Activated CD4-positive, alpha-beta T cell treated with anti-CD3 and anti-CD28 coated beads for 1 hour (primary cell): ENCODE results near the gene PSMD3.
"Not testable (repeated sequence)": the region's sequence is repeated elsewhere in the genome, so short reads cannot be mapped to it uniquely, and the experiment has no call there.

Experiments used
- DNase-seq: peaks from one replicate; pipeline ENCODE4 v3.0.0-alpha.2; 2020

The PSMD3 gene

DNA sequence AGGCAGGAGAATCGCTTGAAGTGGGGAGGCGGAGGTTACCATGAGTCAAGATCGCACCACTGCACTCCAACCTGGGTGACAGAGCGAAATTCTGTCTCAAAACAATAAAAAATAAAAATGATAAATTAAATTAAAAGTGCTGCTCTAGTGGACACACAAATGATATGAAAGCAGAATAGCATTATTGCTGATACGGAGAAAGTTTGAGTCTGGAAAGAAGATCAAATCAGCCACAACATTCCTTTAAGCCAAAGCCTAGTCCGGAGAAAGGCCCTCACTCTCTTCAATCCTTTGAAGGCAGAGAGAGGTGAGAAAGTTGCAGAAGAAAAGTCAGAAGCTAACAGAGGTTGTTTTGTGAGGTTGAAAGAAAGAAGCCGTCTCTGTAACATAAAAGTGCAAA, 19.6 kb downstream of the PSMD3 start:
- DNase-seq: no peak

- DNase-seq: not testable (repeated sequence)
Measured at GRCh38 chr17:40001335-40001734, 20.7 kb downstream of the PSMD3 start.

DNA sequence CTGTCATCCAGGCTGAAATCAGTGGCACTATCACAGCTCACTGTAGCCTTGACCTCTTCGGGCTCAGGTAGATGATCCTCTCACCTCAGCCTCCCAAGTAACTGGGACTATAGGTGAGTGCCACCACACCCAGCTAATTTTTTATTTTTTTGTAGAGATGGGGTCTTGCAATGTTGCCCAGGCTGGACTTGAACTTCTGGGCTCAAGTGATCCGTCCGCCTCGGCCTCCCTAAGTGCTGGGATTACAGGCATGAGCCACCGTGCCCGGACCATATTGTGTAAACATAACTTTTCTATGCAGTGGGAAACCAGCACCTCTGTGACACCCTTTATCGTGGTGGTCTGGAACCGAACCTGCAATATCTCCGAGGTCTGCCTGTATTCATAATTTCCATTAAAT, 23.5 kb downstream of the PSMD3 start:
- DNase-seq: no peak

GRCh38 chr17:40004712-40005111, 24.1 kb downstream of the PSMD3 start:
- no peak for DNase-seq

GRCh38 chr17:40005520-40005919, 24.9 kb downstream of the PSMD3 start:
- no peak for DNase-seq

DNA sequence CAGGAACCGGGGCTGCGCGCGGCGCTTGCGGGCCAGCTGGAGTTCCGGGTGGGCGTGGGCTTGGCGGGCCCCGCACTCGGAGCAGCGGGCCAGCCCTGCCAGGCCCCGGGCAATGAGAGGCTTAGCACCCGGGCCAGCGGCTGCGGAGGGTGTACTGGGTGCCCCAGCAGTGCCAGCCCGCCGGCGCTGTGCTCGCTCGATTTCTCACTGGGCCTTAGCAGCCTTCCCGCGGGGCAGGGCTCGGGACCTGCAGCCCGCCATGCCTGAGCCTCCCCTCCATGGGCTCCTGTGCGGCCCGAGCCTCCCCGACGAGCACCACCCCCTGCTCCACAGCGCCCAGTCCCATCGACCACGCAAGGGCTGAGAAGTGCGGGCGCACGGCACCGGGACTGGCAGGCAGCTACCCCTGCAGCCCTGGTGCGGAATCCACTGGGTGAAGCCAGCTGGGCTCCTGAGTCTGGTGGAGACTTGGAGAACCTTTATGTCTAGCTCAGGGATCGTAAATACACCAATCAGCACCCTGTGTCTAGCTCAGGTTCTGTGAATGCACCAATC, 30.4 kb downstream of the PSMD3 start:
- DNase-seq: not testable (repeated sequence)

- not testable (repeated sequence) for DNase-seq
Measured at GRCh38 chr17:40012017-40012647, 31.5 kb downstream of the PSMD3 start.

- DNase-seq: no peak
Measured at GRCh38 chr17:40014375-40014980, 33.9 kb downstream of the PSMD3 start.

DNA sequence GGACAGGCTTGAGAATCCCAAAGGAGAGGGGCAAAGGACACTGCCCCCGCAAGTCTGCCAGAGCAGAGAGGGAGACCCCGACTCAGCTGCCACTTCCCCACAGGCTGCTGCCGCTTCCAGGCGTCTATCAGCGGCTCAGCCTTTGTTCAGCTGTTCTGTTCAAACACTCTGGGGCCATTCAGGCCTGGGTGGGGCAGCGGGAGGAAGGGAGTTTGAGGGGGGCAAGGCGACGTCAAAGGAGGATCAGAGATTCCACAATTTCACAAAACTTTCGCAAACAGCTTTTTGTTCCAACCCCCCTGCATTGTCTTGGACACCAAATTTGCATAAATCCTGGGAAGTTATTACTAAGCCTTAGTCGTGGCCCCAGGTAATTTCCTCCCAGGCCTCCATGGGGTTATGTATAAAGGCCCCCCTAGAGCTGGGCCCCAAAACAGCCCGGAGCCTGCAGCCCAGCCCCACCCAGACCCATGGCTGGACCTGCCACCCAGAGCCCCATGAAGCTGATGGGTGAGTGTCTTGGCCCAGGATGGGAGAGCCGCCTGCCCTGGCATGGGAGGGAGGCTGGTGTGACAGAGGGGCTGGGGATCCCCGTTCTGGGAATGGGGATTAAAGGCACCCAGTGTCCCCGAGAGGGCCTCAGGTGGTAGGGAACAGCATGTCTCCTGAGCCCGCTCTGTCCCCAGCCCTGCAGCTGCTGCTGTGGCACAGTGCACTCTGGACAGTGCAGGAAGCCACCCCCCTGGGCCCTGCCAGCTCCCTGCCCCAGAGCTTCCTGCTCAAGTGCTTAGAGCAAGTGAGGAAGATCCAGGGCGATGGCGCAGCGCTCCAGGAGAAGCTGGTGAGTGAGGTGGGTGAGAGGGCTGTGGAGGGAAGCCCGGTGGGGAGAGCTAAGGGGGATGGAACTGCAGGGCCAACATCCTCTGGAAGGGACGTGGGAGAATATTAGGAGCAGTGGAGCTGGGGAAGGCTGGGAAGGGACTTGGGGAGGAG, 34.7 kb downstream of the PSMD3 start, which contains the start of gene CSF3:
Gene CSF3 (plus strand): TSS at position 436 of the 993 bp plus-strand sequence. CDS start 35 bp downstream, at position 471.
- DNase-seq: no peak

DNA sequence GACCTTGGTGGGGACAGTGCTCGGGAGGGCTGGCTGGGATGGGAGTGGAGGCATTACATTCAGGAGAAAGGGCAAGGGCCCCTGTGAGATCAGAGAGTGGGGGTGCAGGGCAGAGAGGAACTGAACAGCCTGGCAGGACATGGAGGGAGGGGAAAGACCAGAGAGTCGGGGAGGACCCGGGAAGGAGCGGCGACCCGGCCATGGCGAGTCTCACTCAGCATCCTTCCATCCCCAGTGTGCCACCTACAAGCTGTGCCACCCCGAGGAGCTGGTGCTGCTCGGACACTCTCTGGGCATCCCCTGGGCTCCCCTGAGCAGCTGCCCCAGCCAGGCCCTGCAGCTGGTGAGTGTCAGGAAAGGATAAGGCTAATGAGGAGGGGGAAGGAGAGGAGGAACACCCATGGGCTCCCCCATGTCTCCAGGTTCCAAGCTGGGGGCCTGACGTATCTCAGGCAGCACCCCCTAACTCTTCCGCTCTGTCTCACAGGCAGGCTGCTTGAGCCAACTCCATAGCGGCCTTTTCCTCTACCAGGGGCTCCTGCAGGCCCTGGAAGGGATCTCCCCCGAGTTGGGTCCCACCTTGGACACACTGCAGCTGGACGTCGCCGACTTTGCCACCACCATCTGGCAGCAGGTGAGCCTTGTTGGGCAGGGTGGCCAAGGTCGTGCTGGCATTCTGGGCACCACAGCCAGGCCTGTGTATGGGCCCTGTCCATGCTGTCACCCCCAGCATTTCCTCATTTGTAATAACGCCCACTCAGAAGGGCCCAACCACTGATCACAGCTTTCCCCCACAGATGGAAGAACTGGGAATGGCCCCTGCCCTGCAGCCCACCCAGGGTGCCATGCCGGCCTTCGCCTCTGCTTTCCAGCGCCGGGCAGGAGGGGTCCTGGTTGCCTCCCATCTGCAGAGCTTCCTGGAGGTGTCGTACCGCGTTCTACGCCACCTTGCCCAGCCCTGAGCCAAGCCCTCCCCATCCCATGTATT, 35.7 kb downstream of the PSMD3 start:
- DNase-seq: no peak

DNA sequence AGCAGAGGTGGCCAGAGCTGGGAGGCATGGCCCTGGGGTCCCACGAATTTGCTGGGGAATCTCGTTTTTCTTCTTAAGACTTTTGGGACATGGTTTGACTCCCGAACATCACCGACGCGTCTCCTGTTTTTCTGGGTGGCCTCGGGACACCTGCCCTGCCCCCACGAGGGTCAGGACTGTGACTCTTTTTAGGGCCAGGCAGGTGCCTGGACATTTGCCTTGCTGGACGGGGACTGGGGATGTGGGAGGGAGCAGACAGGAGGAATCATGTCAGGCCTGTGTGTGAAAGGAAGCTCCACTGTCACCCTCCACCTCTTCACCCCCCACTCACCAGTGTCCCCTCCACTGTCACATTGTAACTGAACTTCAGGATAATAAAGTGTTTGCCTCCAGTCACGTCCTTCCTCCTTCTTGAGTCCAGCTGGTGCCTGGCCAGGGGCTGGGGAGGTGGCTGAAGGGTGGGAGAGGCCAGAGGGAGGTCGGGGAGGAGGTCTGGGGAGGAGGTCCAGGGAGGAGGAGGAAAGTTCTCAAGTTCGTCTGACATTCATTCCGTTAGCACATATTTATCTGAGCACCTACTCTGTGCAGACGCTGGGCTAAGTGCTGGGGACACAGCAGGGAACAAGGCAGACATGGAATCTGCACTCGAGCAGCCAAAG, 36.9 kb downstream of the PSMD3 start:
- DNase-seq: no peak

DNA sequence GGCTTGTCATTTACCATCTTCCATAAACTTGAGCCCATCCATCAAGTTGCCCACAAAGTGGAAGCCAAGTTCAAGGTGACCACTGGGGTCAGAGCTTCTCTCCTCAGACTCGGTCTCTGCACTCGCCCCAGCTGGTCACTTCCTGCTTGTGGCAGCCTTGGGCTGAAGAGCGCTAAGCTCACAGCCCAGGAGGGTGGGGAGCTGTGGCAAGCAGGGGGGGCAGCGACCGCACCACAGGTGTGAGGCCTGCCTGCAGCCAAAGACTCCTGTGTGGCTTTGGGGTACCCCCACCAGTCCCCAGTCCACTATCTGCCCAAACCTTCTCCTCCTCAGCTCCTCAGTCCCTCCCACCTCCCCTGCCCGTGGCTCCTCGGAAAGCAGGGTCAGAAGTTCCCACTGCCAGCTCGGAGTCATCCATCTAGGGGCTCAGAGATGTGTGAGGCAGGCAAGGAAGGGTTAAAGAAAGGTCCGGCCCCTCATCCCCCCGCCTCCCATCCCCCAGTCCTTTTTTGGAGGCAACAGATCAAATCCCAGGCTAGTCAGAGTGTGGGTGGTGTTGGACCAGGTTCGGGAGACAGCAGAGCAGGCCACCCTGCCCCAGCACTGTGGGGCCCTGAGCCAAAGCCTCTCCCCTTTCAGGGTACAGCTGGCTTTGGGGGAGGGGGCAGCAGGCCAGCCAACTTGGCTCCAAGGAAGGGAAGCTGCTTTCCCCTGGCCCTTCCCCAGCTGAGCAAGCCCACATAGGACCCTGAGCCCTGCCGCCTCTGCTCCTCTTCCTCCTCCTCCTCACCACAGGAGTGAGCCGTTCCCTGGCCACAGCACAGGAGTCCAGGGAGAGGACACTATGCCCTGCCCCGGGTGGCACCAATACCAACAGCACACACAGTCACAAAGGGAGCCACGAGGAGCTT, 37.9 kb downstream of the PSMD3 start:
- DNase-seq: no peak

DNA sequence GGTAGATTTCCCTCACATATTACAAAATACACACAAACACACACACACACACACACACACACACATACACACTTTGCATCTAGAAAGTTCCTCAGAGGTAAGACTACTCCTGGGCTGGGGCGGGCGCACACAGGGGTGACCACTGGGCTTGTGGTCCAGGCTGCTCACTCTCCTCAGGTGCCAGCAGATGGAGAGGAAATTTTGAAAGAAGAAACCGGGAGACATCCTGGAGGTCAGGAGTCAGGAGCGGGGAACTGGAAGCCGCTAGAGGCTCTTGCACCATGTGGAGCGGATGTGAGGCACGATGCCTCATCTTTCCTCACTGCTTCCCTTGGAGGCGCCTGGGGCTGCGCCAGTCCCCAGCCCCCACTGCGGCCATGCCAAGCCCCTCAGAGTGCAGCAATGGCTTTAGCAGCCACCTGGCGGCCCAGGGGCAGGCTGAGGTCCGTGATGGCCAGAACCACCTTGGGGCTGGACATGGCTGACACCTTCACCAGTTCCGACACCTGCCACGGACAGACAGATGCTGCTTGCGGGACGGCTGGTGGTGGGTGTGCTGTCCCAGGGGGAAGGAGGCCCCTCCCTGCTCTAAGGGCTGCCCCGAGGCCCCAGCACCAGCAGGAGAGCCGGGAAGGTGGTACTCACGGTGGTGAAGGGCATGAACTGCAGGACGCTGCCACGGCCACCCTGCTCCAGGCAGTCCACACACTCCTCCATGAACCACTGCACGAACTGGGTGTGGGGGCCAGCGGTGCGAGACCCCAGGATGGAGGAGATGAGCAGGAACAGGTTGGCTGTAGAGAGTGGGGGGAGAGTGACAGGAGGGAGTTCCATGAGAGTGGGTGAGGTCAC, 38.8 kb downstream of the PSMD3 start:
- DNase-seq: no peak

- DNase-seq: no peak
Measured at GRCh38 chr17:40020146-40020545, 39.5 kb downstream of the PSMD3 start.

DNA sequence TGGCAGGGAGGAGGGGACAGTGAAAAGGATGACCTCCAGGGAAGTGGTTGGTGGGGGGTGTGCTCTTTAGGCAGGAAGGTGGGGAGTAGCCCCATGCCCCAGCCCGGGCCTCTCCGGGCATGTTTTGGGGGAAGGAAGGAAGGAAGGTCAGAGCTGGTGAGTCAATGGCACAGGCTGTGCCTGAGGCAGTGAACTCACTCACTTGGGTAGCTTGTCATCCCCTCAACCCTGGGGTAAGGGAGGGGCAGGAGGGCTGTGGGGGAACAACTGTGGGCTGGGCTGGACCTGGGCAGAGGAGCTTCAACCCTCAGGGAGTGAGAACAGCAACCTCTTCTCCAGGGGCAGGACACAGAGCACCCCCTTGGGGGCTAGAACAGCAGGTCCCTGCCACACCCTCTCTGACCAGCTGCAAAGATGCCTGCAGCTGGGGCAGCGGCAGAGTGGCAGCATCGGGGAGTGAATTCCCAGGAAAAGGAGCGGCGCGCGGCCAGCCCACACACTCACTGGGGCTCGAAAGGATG, 40.9 kb downstream of the PSMD3 start:
- no peak for DNase-seq

- DNase-seq: no peak
Measured at GRCh38 chr17:40022497-40022896, 41.9 kb downstream of the PSMD3 start.

GRCh38 chr17:40022961-40023541, 42.4 kb downstream of the PSMD3 start:
- DNase-seq: no peak

- DNase-seq: no peak
Measured at GRCh38 chr17:40023590-40024292, 43.1 kb downstream of the PSMD3 start.
